Neural progenitor cell (in vitro differentiated cells): ENCODE data around the gene TSTD1. TPM values are rescaled to one million over a fixed set of nuclear protein-coding genes. Genes with fewer than 3 reads are reported as not detected.

ENCODE experiments used
- DNase-seq: peaks from one replicate; pipeline ENCODE4 v3.0.0-alpha.2; 2016; ENCODE audit warnings: low spot score
- H2AFZ ChIP-seq: fragments of 200-600 bp; sonication (generic); replicated peaks from 2 replicates; pipeline ENCODE4 v1.6.1; 2016; ENCODE audit warnings: antibody characterized with exemption
- H3F3A ChIP-seq: fragments of 200-600 bp; sonication (generic); 2 replicates; pipeline ENCODE4 v1.6.1; 2016; ENCODE audit warnings: antibody characterized with exemption, low read depth
- H3K27ac ChIP-seq: fragments of 200-600 bp; sonication (generic); 2 replicates; pipeline ENCODE4 v1.5.1; 2016; ENCODE audit warnings: mild to moderate bottlenecking
- H3K27me3 ChIP-seq: fragments of 200-600 bp; sonication (generic); 2 replicates; pipeline ENCODE4 v1.6.1; 2016; ENCODE audit warnings: mild to moderate bottlenecking, moderate library complexity
- H3K36me3 ChIP-seq: fragments of 200-600 bp; sonication (generic); 2 replicates; pipeline ENCODE4 v1.5.1; 2016
- H3K4me1 ChIP-seq: fragments of 200-600 bp; sonication (generic); 2 replicates; pipeline ENCODE4 v1.6.1; 2016; ENCODE audit warnings: mixed run types
- H3K4me2 ChIP-seq: fragments of 200-600 bp; sonication (generic); 2 replicates; pipeline ENCODE4 v1.6.1; 2016
- H3K4me3 ChIP-seq: fragments of 200-600 bp; sonication (generic); 2 replicates; pipeline ENCODE4 v1.5.1; 2016
- H3K79me2 ChIP-seq: fragments of 200-600 bp; sonication (generic); 2 replicates; pipeline ENCODE4 v1.6.1; 2016; ENCODE audit warnings: low read depth
- H3K9ac ChIP-seq: fragments of 200-600 bp; sonication (generic); 2 replicates; pipeline ENCODE4 v1.6.1; 2016
- H3K9me3 ChIP-seq: fragments of 200-600 bp; sonication (generic); 2 replicates; pipeline ENCODE4 v1.5.1; 2016; ENCODE audit warnings: low read depth
- H4K20me1 ChIP-seq: fragments of 200-600 bp; sonication (generic); 2 replicates; pipeline ENCODE4 v1.6.1; 2016; ENCODE audit warnings: low read depth
- H3K27ac Mint-ChIP-seq: 3 replicates; pipeline ENCODE4 v1.8.0; 2021; ENCODE audit warnings: mixed read lengths
- H3K27me3 Mint-ChIP-seq: 2 replicates; pipeline ENCODE4 v1.8.0; 2022; ENCODE audit warnings: low read depth, mild to moderate bottlenecking, inconsistent platforms, moderate library complexity, mixed read lengths; ENCODE audit not compliant: insufficient read depth
- H3K36me3 Mint-ChIP-seq: 3 replicates; pipeline ENCODE4 v1.8.0; 2021; ENCODE audit warnings: mixed read lengths
- H3K4me1 Mint-ChIP-seq: 3 replicates; pipeline ENCODE4 v1.8.0; 2021; ENCODE audit warnings: mixed read lengths
- H3K4me3 Mint-ChIP-seq: 3 replicates; pipeline ENCODE4 v1.8.0; 2021; ENCODE audit warnings: mild to moderate bottlenecking, moderate library complexity, mixed read lengths
- H3K9me3 Mint-ChIP-seq: 3 replicates; pipeline ENCODE4 v1.8.0; 2020; ENCODE audit warnings: mixed read lengths
- EZH2 ChIP-seq: fragments of 200-600 bp; sonication (generic); IDR thresholded peaks from 2 replicates; pipeline ENCODE4 v1.6.1; 2017; ENCODE audit warnings: antibody characterized with exemption, mild to moderate bottlenecking, moderate library complexity
- EZH2phosphoT487 ChIP-seq: fragments of 200-600 bp; sonication (generic); IDR thresholded peaks from 2 replicates; pipeline ENCODE4 v1.6.1; 2017; ENCODE audit warnings: antibody characterized with exemption
- total RNA-seq: library from RNA; depleted of rRNA; stranded (reverse); fragments of >200 nt; gene quantifications from 2 replicates; pipeline ENCODE4 v1.2.3, GENCODE V29; 2015; ENCODE audit warnings: low replicate concordance
- TF ChIP-seq, protein P1 (sequence below): fragments of 200-600 bp; sonication (generic); IDR thresholded peaks from 2 replicates; pipeline ENCODE4 v1.5.1; 2017; ENCODE audit warnings: antibody characterized with exemption, mild to moderate bottlenecking

The TSTD1 gene
- total RNA-seq, 1 donor from 2014 or later = 29.9 TPM

DNA sequence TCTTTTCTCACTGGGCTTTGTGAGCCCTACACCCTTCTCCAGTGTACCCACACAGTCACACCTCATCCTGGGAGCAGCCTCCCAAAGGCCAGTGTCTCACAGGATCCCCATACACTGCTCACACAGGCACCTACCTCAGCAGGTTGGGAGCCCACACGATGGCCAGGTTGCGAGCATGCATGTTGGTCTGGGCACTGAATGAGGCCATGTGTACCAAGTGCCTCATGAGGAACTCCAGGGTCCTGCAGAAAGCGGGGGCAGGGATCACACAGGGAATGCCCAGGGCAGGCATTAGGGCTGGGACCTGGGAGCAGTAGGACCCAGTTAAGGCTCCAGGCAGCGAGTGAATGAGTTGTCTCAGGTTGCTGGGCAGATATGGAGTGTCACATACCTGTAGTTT lies 15.5 kb upstream of the TSTD1 start:
- H3K27ac ChIP-seq = no peak overlapping the region
- no peak overlapping the region for H3K9ac ChIP-seq
- H3K9me3 ChIP-seq = no peaks in the 10 kb centered on the region
- no peaks in the 10 kb centered on the region for H4K20me1 ChIP-seq
- H3K4me1 ChIP-seq = no peaks in the 10 kb centered on the region
- H2AFZ ChIP-seq = no peak overlapping the region
- Mint-ChIP-seq H3K4me3 (no peak overlapping the region), H3K27ac (no peak overlapping the region), H3K27me3 (no peaks in the 10 kb centered on the region), H3K4me1 (no peaks in the 10 kb centered on the region), H3K9me3 (peaks cover 8% of the 10 kb centered on the region), H3K36me3 (no peaks in the 10 kb centered on the region)
- no peaks in the 10 kb centered on the region for H3K27me3 ChIP-seq
- DNase-seq = no peak
- no peaks in the 10 kb centered on the region for H3K36me3 ChIP-seq
- no peak overlapping the region for H3K4me2 ChIP-seq
- H3K79me2 ChIP-seq = no peaks in the 10 kb centered on the region
- TF ChIP-seq EZH2 (no peak), EZH2phosphoT487 (no peak)
- TF ChIP-seq, protein P1, sequence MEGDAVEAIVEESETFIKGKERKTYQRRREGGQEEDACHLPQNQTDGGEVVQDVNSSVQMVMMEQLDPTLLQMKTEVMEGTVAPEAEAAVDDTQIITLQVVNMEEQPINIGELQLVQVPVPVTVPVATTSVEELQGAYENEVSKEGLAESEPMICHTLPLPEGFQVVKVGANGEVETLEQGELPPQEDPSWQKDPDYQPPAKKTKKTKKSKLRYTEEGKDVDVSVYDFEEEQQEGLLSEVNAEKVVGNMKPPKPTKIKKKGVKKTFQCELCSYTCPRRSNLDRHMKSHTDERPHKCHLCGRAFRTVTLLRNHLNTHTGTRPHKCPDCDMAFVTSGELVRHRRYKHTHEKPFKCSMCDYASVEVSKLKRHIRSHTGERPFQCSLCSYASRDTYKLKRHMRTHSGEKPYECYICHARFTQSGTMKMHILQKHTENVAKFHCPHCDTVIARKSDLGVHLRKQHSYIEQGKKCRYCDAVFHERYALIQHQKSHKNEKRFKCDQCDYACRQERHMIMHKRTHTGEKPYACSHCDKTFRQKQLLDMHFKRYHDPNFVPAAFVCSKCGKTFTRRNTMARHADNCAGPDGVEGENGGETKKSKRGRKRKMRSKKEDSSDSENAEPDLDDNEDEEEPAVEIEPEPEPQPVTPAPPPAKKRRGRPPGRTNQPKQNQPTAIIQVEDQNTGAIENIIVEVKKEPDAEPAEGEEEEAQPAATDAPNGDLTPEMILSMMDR = no peak
- no peaks in the 10 kb centered on the region for H3F3A ChIP-seq
- no peak overlapping the region for H3K4me3 ChIP-seq

DNA sequence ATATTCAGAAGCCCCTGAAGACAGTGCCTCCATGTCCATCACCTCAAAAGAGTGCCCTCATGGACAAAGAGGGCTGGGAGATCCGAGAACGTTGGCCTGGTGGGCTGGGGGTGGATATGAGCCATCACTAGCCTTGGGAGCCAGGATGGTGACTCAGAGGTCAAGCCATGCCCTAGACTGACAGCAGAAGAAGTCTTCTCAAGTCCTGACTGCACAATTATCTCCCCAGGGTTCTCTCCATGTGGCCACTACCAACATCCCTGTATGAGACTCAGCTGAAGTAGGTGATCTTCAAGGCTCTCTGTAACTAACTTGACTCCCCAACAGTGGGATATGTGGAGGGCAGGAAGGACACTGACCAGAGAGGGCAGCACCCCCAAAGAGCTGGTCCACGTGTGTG lies 14.1 kb upstream of the TSTD1 start:
- TF ChIP-seq, protein P1 = no peak
- TF ChIP-seq EZH2phosphoT487 = no peak
- no peak for TF ChIP-seq EZH2
- Mint-ChIP-seq H3K36me3 (no peaks in the 10 kb centered on the region), H3K27ac (no peak overlapping the region)

DNA sequence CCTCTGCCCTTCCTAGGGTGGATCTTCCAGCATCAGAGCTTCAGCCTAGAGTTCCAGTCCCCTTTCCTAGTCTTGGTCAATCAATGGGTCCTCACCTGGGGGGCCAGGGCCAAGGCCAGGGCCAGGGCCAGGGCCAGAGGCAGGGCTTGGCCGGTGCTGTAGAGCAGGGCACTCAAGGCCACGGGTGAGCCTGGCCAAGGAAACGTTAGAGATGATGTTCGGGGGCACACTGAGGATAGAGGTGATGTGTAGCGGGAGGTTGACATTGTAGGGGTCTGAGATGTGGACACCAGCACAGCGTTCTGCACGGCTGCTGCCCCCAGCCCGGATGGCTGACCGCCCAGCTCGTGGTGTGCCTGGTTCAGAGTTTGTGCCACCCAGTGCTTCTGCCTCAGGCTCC lies 12.5 kb upstream of the TSTD1 start:
- H3K79me2 ChIP-seq = no peaks in the 10 kb centered on the region
- no peak overlapping the region for H3K27ac ChIP-seq
- H3K4me1 ChIP-seq = peaks cover 4% of the 10 kb centered on the region
- DNase-seq = no peak
- Mint-ChIP-seq H3K9me3 (peaks cover 31% of the 10 kb centered on the region), H3K4me1 (no peaks in the 10 kb centered on the region), H3K36me3 (peaks cover 5% of the 10 kb centered on the region), H3K4me3 (no peak overlapping the region), H3K27ac (no peak overlapping the region), H3K27me3 (peaks cover 6% of the 10 kb centered on the region)
- no peak overlapping the region for H3K9ac ChIP-seq
- TF ChIP-seq EZH2 = no peak
- TF ChIP-seq, protein P1 = no peak
- TF ChIP-seq EZH2phosphoT487 = no peak
- no peak overlapping the region for H3K4me3 ChIP-seq
- H3K27me3 ChIP-seq = peaks cover 9% of the 10 kb centered on the region
- no peaks in the 10 kb centered on the region for H3F3A ChIP-seq
- H2AFZ ChIP-seq = no peak overlapping the region
- H3K36me3 ChIP-seq = no peaks in the 10 kb centered on the region
- H3K4me2 ChIP-seq = no peak overlapping the region
- no peaks in the 10 kb centered on the region for H3K9me3 ChIP-seq
- H4K20me1 ChIP-seq = no peaks in the 10 kb centered on the region

More for the DNA sequence above, 14.1 kb upstream of the TSTD1 start:
- no peaks in the 10 kb centered on the region for H4K20me1 ChIP-seq
- peaks cover 18% of the 10 kb centered on the region for H3K9me3 Mint-ChIP-seq
- H3K4me2 ChIP-seq = no peak overlapping the region
- no peak overlapping the region for H3K4me3 Mint-ChIP-seq
- H3K4me1 ChIP-seq = no peaks in the 10 kb centered on the region
- no peak overlapping the region for H3K9ac ChIP-seq
- no peaks in the 10 kb centered on the region for H3K79me2 ChIP-seq
- peaks cover 7% of the 10 kb centered on the region for H3K27me3 ChIP-seq
- no peak overlapping the region for H3K4me3 ChIP-seq
- no peak overlapping the region for H2AFZ ChIP-seq
- no peaks in the 10 kb centered on the region for H3F3A ChIP-seq
- no peaks in the 10 kb centered on the region for H3K27me3 Mint-ChIP-seq
- H3K9me3 ChIP-seq = no peaks in the 10 kb centered on the region
- H3K4me1 Mint-ChIP-seq = no peaks in the 10 kb centered on the region
- H3K27ac ChIP-seq = no peak overlapping the region
- H3K36me3 ChIP-seq = no peaks in the 10 kb centered on the region
- no peak for DNase-seq
